IPS-NIHi11 (cell line): ENCODE results near the gene SSC5D.
"Not testable (repeated sequence)": the region's sequence is repeated elsewhere in the genome, so short reads cannot be mapped to it uniquely, and the experiment has no call there.

ENCODE experiments used
- DNase-seq: peaks from one replicate; pipeline ENCODE4 v3.0.0; 2012; ENCODE audit warnings: mixed read lengths, low spot score

The SSC5D gene

DNA sequence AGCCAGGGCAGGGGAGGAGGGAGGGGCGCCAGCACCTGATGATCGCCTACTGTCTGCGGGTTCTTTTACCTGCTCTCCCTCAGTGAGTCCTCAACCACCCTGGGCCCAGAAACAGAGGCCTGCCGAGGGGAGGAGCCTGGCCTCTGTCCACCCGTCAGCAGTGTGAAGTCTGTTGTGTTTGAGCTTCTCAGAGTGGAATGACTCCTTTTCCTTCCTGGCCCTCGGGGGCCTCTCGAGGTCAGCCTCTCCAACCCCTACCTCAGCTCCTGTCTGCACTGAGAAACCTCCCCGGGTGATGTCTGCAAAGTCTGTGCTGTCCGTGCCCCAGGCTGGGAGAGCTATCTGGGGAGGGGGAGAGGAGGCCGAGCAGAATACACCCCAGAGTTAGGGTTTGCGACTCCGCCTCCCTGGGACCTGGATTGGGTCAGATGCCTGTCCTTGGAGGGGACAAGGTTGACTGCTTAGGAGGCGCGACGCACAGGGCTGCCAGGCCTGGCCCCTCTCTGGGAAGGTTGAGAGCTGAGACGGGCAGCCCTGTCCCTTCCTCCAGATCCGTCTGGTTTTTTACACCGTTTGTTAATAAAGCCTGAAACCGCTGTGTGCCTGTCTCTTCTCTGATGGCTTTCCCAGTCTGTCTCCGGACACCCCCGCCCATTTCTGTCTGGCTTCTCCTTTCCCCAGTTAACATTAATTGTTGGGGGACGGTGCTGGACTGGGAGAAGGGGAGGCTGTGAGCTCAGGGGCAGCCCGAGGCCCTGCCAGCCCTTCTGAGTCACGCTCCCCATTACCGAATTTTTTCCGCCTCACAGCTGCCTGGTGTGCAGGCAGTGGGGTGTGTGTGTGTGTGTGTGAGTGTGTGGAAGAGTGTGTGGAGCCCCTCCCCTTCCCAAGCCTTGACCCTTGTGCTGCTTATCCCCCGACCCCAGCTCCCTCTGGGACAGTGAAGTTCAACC, 989 bp upstream of the SSC5D start:
- DNase-seq, result peak; percentile 34

DNA sequence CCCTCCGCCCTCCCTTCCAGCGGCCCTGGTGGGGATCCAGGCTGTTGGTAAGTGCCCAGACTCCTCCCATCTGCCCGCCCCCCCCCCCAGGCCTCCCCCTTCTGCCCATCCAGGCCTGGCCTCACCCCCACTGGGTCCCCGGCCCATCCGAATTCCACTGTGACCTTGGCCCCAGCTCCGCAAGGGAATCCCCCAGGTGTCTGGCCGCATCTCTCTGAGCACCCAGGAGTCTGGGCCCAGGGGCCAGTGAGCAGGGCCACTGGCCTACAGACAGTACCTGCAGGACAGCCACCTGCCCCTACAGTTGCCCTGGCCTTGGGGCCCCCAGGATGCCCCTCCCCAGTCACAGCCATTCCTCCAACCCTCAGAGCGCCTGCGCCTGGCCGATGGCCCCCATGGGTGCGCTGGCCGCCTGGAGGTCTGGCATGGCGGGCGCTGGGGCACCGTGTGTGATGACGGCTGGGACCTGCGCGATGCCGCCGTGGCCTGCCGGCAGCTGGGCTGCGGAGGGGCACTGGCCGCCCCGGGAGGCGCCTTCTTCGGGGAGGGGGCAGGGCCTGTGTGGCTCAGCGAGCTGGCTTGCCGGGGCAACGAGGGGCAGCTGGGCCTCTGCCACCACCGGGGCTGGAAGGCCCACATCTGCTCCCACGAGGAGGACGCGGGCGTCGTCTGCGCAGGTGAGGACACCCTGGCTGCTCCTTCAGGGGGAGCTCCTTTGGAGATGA, 912 bp downstream of the SSC5D start:
- peak; percentile 63 for DNase-seq

- peak; percentile 8 for DNase-seq
Observed at GRCh38 chr19:55489711-55490477, 1.7 kb downstream of the SSC5D start.

DNA sequence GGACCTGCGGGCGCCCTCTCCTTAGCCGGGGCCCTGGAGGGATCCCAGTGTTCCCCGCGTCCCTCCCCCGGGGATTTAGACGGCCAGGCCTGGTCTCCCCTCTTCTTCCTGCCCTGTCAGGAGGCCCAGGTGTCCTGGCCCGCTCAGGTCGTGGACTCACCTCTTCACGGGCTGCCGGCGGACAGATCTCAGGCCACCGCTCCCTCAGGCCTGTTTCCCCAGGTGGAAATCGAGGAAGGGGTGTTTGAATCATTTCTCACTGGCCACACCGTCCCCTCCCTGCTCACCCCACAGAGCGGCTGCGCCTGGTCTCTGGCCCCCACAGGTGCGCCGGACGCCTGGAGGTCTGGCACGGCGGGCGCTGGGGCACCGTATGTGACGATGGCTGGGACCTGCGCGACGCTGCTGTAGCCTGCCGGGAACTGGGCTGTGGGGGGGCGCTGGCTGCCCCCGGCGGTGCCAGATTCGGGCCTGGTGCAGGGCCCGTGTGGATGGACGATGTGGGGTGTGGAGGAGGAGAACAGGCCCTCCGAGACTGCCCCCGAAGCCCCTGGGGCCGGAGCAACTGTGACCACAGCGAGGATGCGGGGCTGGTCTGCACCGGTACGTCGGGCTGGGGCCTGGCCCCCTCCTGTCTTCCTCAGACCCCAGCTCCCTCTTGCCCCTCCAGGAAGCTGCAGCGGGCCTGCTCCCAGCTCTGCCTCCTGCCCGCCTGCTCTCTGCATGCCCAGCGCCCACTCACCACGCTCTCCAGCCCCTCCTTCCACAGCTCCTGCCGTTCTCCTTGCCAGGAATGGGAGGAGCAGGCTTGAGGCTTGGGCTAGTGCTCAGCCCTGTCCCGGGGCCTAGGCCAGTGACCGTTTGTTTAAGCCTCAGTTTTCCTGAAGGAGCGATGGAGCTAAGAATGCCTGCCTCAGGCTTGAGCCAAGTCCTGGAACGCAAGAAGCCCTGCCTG, 2.5 kb downstream of the SSC5D start:
- DNase-seq, result peak; percentile 15

DNA sequence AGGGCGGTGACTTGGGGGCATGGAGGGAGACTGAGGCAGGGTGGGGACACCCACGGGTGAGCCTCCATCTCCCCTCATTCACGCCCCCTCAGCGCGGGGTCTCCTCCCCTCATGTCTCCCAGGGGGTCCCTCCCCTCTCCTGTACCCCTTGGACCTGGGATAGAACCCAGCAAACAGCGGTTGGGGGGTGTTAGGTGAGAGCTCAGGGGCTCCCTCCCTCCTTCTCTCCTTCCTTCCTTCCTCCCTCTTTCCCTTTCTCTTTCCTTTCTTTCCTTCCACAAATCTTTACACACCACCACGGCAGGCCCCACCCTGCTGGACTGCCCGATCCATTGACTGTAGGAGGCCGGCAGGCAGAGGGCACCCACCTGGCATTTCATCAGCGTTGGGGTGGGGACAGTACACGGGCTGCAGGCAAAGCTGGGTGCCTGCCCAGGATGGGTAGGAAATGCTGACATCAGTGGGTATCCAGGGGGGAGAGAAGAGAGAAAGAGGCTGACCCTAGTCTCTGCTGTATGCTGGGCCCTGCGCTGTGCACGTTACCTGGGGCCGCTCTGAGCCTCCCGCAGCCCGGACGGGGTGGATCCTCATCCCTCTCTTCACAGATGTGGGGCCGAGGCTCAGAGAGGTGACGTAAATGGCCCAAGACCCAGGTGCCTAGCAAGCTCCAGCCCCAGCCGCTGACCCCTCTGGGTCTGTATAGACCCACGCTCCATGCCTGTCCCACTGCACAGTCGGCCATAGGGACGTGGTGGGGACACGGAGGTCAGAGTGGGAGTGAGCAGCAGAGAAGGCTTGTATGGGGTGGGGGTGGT, 3.5 kb downstream of the SSC5D start:
- DNase-seq, result no peak

- DNase-seq, result no peak
Observed at GRCh38 chr19:55492362-55492944, 4.2 kb downstream of the SSC5D start.

DNA sequence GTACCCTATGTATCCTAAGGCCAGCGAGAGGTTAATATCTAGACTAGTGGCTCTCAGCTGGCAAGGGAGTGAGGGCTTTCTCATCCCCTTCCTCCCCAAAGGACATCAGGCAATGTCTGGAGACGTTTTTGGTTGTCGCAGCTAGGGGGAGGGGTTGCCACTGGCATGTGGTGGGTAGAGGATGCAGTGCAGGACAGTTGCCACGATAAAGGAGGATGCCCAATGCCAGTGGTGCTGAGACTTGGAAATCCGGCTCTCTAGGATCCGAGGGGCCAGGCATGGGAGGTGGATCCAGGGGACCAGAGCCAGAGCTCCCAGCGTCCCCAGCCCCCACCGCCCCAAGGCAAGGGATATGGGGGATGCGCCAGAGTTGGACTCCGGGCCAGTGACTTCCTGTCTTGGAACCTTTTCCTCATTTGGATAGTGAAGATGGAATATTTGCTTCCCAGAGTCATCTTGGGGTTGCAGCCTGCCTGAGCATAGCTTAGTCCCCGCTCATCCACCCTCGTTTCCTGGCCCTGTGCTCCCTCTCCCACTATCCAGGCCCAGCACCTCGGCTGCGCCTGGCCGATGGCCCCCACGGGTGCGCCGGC, 4.9 kb downstream of the SSC5D start:
- no peak for DNase-seq

- DNase-seq, result no peak
Observed at GRCh38 chr19:55493645-55494171, 5.5 kb downstream of the SSC5D start.

- no peak for DNase-seq
Observed at GRCh38 chr19:55494172-55494761, 6.0 kb downstream of the SSC5D start.

GRCh38 chr19:55495646-55496349, 7.6 kb downstream of the SSC5D start:
- no peak for DNase-seq

DNA sequence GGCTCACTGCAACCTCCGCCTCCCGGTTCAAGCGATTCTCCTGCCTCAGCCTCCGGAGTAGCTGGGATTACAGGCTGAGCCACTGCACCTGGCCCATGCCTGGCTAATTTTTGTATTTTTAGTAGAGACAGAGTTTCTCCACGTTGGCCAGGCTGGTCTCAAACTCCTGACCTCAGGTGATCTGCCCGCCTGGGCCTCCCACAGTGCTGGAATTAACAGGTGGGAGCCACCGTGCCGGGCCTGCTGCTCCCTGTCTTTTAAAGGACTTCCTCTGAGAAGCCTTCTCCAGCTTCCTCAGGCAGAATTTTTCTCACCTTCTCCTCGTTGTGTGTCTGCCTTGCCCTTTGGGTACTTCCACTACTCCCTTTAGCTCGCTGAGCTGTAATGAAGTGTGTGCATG, 8.6 kb downstream of the SSC5D start:
- not testable (repeated sequence) for DNase-seq

DNA sequence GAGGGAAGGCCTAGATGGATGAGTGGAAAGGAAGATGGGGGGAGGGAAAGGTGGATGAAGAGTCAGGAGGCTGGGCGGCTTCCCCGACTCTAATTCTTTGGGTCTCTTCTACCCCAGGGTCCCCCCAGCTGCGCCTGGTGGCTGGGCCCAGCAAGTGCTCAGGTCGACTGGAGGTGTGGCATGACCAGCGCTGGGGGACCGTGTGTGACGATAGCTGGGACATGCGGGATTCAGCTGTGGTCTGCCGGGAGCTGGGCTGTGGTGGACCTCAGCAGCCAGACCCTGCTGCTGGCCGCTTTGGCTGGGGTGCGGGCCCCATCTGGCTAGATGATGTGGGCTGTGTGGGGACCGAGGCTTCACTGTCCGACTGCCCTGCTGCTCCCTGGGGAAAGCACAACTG, 9.5 kb downstream of the SSC5D start:
- no peak for DNase-seq

DNA sequence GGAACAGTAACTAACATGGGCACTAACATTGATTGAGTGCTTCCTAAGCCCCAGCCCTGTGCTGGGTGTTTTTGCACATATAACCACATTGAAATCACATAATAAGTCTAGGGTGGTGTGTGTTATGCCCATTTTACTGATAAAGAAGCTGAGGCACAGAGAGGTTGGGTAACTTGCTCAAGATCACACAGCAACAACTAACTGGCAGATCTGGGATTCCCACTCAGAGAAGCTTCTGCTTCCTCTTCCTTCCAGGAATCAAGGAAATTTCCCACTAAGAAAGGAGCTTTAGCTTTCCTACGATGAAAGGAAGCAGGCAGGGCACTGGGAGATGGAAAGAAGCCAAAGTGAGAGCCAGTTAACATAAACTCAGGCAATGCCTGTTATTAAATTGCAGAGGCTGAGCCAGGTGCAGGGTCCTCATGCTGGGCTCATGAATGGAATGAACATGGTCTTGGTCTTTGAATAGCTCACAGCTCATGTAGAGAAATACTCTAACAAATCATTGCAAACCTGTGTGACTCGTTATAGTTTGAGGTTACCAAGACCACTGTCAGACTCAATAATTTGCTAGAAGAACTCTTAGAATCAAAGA, 10.1 kb downstream of the SSC5D start:
- DNase-seq, result no peak

DNA sequence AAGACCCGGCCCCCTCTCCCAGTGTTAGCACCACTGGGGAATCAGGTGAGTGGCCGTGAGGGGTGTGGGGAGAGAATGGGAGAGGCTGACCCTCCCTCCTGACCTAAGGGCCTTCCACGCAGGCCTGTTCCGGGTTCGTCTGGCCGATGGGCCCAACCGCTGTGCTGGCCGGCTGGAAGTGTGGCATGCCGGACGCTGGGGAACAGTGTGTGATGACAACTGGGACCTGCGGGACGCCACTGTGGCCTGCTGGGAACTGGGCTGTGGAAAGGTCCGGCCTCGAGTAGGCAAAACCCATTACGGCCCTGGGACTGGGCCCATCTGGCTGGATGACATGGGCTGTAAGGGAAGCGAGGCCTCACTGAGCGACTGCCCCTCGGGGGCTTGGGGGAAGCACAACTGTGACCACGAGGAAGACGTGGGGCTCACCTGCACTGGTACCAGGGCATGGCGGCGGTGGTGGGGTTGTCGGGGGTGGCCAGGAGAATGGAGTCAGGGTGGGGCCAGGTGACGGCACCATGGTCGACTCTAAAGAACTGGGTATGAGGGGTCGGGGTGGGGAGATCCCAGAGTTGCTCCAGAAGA, 12.2 kb downstream of the SSC5D start:
- no peak for DNase-seq

- DNase-seq, result no peak
Observed at GRCh38 chr19:55502197-55502952, 14.1 kb downstream of the SSC5D start.

GRCh38 chr19:55503157-55503501, 14.9 kb downstream of the SSC5D start:
- no peak for DNase-seq
